ENCODE data around the gene GPR132.

The GPR132 gene

GRCh38 chr14:105089746-105090492, 24.7 kb upstream of the GPR132 start:
- H3K9ac ChIP-seq (ENCODE audit: low read depth, low read length, poor library complexity, severe bottlenecking) = no peak overlapping the region
- H3K4me2 ChIP-seq (ENCODE audit: low read depth, low read length, poor library complexity, severe bottlenecking) = no peak overlapping the region

GRCh38 chr14:105088812-105089745, 23.8 kb upstream of the GPR132 start:
- H4K20me1 ChIP-seq (ENCODE audit: insufficient read depth, low read length, poor library complexity, severe bottlenecking) = no peaks in the 10 kb centered on the region
- H3K9ac ChIP-seq (ENCODE audit: low read depth, low read length, poor library complexity, severe bottlenecking) = no peak overlapping the region
- H3K4me2 ChIP-seq (ENCODE audit: low read depth, low read length, poor library complexity, severe bottlenecking) = no peak overlapping the region
- no peak overlapping the region for H3K4me3 ChIP-seq (ENCODE audit: low read length, poor library complexity, severe bottlenecking)
- H3K4me1 ChIP-seq (ENCODE audit: insufficient read depth, low read length, poor library complexity, severe bottlenecking) = peaks cover 13% of the 10 kb centered on the region
- H3K9me2 ChIP-seq (replicated peaks; ENCODE audit: low read depth, low read length) = no peaks in the 10 kb centered on the region
- H3K27me3 ChIP-seq (ENCODE audit: insufficient read depth, low read length, poor library complexity, severe bottlenecking) = no peaks in the 10 kb centered on the region
- no peak overlapping the region for H2AFZ ChIP-seq (ENCODE audit: low read length)
- H3F3A ChIP-seq (ENCODE audit: low read depth) = 0 out of 2 replicates have a peak, but pooled peaks cover 3% of the 10 kb centered on the region
- H3K9me3 ChIP-seq (ENCODE audit: insufficient read depth, low read depth, low read length) = no peaks in the 10 kb centered on the region
- no peaks in the 10 kb centered on the region for H3K79me2 ChIP-seq (ENCODE audit: insufficient read depth, low read length)
- no peaks in the 10 kb centered on the region for H3K36me3 ChIP-seq (ENCODE audit: insufficient read depth, low read length)
- TF ChIP-seq CTCF (conservative IDR thresholded peaks at IDR 0.05; ENCODE audit: low read length) (no peak), EZH2phosphoT487 (IDR thresholded peaks at IDR 0.05; ENCODE audit: borderline replicate concordance) (no peak)

More at GRCh38 chr14:105089746-105090492, 24.7 kb upstream of the GPR132 start:
- H4K20me1 ChIP-seq (ENCODE audit: insufficient read depth, low read length, poor library complexity, severe bottlenecking) = no peaks in the 10 kb centered on the region
- no peaks in the 10 kb centered on the region for H3K9me3 ChIP-seq (ENCODE audit: insufficient read depth, low read depth, low read length)
- H2AFZ ChIP-seq (ENCODE audit: low read length) = no peak overlapping the region
- no peaks in the 10 kb centered on the region for H3K27me3 ChIP-seq (ENCODE audit: insufficient read depth, low read length, poor library complexity, severe bottlenecking)
- H3K36me3 ChIP-seq (ENCODE audit: insufficient read depth, low read length) = no peaks in the 10 kb centered on the region
- H3K9me2 ChIP-seq (replicated peaks; ENCODE audit: low read depth, low read length) = no peaks in the 10 kb centered on the region
- H3K4me1 ChIP-seq (ENCODE audit: insufficient read depth, low read length, poor library complexity, severe bottlenecking) = peaks cover 18% of the 10 kb centered on the region
- TF ChIP-seq CTCF (conservative IDR thresholded peaks at IDR 0.05; ENCODE audit: low read length) = no peak
- no peak for TF ChIP-seq EZH2phosphoT487 (IDR thresholded peaks at IDR 0.05; ENCODE audit: borderline replicate concordance)
- no peaks in the 10 kb centered on the region for H3K79me2 ChIP-seq (ENCODE audit: insufficient read depth, low read length)
- H3F3A ChIP-seq (ENCODE audit: low read depth) = 0 out of 2 replicates have a peak, but pooled peaks cover 3% of the 10 kb centered on the region
- H3K4me3 ChIP-seq (ENCODE audit: low read length, poor library complexity, severe bottlenecking) = no peak overlapping the region

- Histone ChIP-seq H3F3A (ENCODE audit: low read depth) (0 out of 2 replicates have a peak, but pooled peaks cover 3% of the 10 kb centered on the region), H3K9ac (ENCODE audit: low read depth, low read length, poor library complexity, severe bottlenecking) (no peak overlapping the region), H4K20me1 (ENCODE audit: insufficient read depth, low read length, poor library complexity, severe bottlenecking) (no peaks in the 10 kb centered on the region)
Measured at GRCh38 chr14:105087963-105088811, 23.0 kb upstream of the GPR132 start.

More at GRCh38 chr14:105087963-105088811, 23.0 kb upstream of the GPR132 start:
- Histone ChIP-seq H3K4me3 (ENCODE audit: low read length, poor library complexity, severe bottlenecking) (no peak overlapping the region), H2AFZ (ENCODE audit: low read length) (no peak overlapping the region), H3K4me2 (ENCODE audit: low read depth, low read length, poor library complexity, severe bottlenecking) (no peak overlapping the region), H3K9me3 (ENCODE audit: insufficient read depth, low read depth, low read length) (no peaks in the 10 kb centered on the region), H3K9me2 (replicated peaks; ENCODE audit: low read depth, low read length) (no peaks in the 10 kb centered on the region), H3K79me2 (ENCODE audit: insufficient read depth, low read length) (no peaks in the 10 kb centered on the region), H3K27me3 (ENCODE audit: insufficient read depth, low read length, poor library complexity, severe bottlenecking) (no peaks in the 10 kb centered on the region), H3K4me1 (ENCODE audit: insufficient read depth, low read length, poor library complexity, severe bottlenecking) (peaks cover 11% of the 10 kb centered on the region), H3K36me3 (ENCODE audit: insufficient read depth, low read length) (no peaks in the 10 kb centered on the region)
- no peak for TF ChIP-seq EZH2phosphoT487 (IDR thresholded peaks at IDR 0.05; ENCODE audit: borderline replicate concordance)
- TF ChIP-seq CTCF (conservative IDR thresholded peaks at IDR 0.05; ENCODE audit: low read length) = no peak
